Ramos (cell line): ENCODE data around the gene RPS6KA2.

Experiments used
- in situ Hi-C: fragments of 300-500 bp; cut with MboI; formaldehyde crosslinking; loops from one replicate; pipeline ENCODE4 v1.14.3; 2022; ENCODE audit warnings: low sequenced_read_pairs; ENCODE audit not compliant: unreplicated experiment

RPS6KA2 gene

DNA sequence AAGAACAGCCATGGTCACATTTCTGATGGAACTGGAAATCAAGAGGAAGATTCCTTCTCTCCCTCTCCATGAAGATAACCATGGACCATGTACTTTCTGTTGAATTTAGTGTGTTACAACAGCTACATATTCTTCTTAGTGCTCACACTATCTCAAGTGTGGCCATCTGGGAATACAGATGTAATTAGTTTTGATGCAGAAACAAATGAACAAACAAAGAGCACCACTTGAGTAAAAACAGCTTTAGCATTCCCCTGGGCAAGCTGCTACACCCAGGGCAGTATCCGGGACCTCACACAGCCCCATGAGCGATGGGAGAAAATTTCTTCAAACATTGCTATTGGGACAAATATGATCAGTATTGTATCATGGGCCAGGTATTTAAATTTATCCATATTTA is 115.7 kb downstream of the RPS6KA2 start:
- in situ Hi-C loops, result no loop called here

DNA sequence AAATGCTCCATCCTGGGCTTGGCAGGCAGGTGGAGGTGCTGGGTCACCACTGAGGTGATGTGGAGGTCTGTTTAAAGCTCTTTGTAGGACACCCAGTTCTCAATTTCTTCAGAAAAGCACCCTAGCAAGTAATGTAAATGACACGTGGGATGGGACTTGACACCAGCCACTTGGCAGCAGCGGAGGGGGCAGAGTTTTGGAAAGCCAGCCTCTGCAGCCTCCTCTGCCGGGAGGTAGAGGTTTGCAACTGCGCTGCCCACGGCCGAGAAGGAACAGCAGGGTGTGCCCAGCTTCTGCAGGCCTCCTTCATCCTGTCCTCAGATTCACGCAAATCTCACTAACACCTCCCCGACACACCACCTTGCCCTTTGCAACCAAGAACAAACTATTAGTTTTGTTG is 117.9 kb downstream of the RPS6KA2 start:
- in situ Hi-C loops, result no loop called here

DNA sequence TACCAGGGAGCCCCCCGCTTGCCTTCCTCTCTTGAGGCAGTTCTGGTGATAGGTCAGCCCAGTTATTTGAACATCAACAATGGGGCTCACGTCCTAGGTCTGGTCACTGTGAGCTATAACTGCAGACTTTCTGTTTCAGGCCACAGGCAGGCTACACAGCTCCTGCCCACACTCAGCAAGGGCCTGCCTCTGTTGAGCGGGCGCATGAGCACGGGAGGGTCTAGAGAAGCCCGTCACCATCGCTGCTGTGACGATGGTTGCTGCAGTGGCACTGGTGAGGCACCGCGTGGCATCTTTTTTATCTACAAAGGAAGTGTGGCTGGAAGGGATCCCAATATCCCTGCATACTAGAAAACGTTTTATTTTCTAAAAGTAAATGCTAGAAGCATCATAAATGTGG is 118.3 kb downstream of the RPS6KA2 start:
- in situ Hi-C loops, result no loop called here

DNA sequence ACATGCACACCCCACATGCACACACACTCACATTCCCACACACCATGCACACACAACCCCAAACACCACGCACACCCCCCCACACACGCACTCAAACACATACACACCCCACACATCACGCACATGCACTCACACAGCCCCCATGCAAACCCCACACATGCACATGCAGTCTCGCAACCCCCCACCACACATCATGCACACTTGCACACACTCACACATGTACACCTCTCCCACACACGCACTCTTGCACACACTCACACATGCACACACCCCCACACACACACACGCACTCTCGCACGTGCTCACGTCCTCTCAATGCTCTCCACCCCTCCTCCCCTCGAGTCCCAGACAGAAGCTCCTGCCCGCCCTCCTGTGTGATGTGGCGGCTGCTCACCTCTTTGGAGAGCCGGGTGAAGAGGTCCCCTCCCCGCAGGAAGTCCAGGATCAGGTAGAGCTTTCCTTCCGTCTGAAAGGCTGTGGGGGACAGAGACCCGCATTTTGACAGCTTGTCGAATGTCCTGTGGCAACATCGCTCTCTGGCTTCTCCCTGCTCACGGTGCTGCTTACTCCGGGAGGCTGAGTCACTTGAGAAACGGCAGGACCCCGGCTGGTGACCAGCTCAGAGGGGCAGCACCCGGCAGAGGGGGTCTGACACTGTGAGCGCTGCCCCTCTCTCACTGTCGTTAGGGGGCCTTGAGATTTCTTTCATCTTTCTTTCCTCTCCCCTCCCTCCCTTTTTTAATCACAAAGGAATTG is 119.1 kb downstream of the RPS6KA2 start:
- in situ Hi-C loops, result no loop called here

DNA sequence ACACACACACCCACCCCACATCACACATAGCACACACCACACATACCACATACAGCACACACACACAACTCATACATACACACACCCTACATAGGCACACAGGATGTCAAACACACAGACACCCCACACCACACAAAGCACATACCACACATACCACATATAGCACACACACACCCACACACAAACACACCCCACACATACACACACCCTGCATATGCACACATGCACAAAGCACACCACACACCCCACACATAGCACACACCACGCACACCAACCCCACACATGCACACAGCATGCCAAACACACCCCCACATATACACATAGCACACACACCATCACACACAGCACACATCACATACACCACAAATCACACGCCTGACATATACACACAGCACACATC is 119.7 kb downstream of the RPS6KA2 start:
- in situ Hi-C loops, result no loop called here

DNA sequence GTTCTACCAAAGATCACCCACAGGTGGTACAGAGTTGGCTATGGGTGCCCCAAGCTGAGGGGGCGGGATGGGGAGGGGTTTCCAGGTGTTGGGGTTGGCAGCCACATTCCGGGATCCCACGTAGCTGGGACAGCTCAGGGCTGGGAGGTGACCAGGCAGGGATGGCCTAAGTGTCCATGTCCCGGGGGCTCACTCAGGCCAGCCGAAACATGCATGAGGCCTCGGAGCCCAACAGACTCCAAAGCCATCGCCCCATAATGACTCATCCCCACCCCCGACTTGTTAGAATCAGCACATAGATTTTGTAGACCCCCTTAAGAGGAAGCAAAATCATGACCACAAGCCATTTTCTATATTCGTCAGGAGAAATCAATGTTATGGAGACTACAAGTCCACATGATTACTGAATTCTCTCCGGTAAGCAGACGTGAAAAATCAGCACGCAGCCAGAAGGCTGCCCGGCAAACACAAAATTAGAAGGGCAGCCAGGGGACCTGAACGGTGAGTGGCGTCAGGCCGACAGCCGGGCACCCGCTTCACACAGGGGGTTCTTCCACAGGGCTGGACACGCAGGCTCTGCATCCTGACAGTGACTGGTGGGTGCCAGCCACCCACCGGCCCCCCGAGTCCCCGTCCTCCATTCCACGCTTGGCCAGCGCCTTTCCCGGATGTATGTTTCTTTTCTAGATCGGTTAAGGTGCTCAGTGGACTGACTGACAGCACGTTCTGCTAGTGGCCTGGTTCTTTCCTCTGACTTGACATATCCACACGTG is 121.7 kb downstream of the RPS6KA2 start:
- in situ Hi-C loops, result no loop called here

DNA sequence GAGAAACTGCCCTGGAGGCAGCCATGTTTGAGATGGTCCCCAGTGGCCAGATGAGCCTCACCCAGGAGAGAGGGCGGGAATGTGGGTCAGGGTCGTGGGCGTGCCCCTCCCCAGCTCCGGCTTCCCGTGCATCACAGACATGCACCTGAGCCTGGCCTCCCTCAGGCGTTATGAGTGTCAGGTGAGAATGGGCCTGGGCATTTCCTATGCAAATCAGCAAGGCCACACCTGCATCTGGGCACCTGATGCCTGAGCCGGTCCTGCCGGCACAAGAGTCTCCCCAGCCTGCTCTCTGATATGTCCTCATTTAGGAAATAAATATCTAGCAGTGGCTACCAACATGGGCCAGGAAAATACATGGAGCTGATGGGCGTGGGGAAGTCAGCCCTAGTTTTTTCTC is 123.0 kb downstream of the RPS6KA2 start:
- in situ Hi-C loops, result no loop called here

DNA sequence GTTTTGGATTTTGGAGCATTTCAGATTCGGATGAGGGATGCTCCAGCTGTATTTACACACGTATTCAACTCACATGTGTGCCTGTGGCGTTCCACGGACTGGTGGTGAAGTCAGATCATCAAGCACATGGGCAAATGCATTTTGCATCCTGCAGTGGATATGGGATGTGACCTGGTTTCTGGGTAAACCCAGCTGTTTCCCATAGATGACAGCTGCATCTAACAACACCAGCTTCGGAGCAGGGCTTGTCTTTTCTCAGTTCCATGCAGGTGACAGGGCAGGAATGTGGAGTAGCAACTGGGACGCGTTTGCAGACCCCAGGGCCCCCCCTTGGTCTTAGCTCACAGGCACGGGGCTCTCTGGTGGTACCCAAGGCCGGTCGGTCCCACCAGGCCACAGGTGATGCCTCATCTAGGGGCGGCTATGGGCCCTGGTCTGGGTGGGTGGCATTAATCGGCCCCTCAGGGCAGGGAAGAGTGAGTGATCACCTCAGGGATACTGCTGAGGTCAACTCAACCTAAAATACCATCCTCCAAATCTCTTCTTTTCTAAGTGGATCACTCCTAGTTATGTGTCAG is 123.8 kb downstream of the RPS6KA2 start:
- in situ Hi-C loops, result no loop called here

DNA sequence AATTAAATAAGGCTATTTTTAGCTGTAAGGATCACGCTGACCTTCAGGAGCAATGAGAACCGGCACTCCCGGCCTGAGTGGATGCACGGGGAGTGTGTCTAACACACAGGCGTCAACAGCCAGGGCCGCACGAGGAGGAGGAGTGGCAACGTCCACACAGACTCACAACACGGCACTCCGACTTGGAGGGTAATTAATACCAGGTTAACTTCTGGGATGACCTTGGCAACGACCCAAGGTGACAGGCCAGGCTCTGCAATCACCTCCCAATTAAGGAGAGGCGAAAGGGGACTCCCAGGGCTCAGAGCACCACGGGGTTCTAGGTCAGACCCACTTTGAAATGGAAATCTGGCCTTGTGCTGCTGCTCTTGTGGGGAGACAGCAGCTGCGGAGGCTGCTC is 124.6 kb downstream of the RPS6KA2 start:
- in situ Hi-C loops, result no loop called here

DNA sequence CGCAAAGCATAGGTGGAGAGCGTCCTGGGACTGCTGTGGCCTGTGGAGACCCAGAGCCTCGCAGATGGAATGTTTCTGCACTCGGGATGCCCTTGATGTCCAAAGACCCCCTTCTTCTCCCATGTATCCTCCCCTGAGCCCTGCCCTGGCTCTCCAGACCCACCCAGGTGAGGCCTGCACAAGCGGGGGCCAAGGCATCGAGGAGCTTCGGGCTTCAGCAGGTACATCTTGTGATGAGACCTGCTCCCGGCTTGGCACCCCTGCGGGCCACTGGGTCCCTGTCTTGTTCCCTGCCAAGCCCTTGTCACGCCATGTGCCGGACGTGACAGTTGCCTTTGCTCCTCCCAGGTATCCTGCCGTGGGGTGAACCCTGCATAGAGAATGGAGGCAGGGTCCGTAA is 125.8 kb downstream of the RPS6KA2 start:
- in situ Hi-C loops, result no loop called here

DNA sequence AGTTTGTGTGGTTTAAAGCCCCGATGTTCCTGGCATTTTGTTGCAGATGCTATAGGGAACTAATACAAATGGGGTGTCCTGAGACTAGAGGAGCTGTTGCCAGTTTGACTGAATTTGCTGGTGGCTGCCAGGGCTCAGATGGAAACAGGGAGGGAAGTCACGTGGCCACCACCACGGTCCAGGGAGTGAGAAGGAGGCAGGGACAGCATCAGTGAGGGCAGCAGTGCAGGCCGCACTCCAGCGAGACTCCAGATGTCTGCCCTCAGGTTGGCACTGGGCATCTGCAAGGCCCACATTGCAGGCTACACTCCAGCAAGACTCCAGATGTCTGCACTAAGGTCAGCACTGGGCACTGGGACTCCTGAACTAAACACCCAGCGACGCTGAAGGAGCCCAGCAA is 126.8 kb downstream of the RPS6KA2 start:
- in situ Hi-C loops, result no loop called here

DNA sequence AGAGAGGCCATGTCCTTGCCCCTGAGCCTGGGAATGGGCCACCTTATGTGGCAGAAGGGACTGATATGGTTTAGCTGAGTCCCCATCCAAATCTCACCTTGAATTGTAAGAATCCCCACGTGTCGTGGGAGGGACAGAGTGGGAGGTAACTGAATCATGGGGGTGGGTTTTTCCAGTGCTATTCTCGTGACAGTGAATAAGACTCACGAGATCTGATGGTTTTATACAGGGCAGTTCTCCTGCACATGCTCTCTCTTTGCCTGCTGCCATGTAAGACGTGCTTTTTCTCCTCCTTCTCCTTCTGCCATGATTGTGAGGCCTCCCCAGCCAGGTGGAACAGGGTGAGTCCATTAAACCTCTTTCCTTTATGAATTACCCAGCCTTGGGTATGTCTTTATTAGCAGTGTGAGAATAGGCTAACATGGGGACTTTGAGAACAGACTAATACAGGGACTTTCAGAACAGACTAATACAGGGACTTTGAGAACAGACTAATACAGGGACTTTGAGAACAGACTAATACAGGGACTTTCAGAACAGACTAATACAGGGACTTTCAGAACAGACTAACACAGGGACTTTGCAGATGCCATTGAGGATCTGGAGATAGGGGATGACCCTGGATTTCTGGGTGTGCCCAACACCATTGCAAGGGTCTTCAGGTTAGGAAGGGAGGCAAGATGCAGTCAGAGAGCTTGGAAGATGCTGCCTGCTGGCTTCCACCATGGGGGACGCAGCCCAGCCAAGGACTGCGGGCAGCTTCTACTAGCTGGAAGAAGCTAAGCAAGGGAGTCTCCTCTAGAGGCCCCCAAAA is 127.5 kb downstream of the RPS6KA2 start:
- in situ Hi-C loops, result no loop called here

DNA sequence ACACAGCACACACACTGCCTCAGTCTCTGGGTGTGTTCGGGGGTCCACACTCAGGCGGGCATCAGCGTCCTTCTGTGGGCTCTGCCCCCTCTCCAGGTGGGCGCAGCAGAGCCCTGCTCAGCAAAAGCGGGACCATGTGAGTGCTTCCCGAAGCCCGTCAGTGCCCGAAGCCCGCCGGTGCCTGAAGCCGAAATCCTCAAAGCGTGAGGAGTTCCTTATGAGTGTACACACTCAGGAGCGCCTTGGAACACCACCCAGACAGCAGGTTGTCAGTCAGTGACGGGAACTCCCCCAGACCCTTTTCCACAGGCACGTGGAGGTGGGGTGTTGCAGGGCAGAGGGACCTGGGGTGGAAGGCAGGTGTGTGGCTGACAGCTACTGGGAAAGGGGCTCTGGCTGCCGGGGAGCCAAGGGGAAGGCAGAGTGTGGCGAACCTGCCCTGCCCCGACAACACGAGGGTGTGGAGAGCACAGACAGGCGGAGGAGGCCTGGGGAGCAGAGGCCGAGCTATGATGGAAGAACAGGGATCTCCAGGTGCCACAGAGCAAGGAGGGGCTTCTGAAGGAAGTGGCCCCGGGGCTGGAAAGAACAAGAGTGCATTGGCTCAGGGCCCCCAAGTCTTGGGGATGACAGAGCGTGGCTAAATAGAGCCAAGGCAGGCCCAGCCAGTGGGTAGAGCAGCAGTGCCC is 128.2 kb downstream of the RPS6KA2 start:
- in situ Hi-C loops, result no loop called here

DNA sequence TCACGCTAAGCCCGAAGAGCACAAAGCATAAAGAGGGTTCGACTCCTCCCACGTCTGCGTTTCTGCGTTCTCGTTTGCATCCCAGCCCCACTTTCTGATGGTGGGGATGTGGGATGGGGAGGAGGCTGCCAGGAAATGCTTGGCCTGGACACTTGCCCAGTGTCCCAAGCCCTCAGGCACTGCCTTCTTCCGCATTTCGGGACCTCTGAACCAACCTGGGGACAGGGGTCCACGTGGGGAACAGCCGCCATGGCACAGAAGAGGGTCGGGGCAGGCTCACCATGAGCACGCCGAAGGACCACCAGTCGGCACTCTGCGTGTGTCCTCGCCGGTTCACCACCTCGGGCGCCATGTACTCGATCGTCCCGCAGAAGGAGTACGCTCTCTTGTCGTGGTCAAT is 128.8 kb downstream of the RPS6KA2 start:
- in situ Hi-C loops, result no loop called here

DNA sequence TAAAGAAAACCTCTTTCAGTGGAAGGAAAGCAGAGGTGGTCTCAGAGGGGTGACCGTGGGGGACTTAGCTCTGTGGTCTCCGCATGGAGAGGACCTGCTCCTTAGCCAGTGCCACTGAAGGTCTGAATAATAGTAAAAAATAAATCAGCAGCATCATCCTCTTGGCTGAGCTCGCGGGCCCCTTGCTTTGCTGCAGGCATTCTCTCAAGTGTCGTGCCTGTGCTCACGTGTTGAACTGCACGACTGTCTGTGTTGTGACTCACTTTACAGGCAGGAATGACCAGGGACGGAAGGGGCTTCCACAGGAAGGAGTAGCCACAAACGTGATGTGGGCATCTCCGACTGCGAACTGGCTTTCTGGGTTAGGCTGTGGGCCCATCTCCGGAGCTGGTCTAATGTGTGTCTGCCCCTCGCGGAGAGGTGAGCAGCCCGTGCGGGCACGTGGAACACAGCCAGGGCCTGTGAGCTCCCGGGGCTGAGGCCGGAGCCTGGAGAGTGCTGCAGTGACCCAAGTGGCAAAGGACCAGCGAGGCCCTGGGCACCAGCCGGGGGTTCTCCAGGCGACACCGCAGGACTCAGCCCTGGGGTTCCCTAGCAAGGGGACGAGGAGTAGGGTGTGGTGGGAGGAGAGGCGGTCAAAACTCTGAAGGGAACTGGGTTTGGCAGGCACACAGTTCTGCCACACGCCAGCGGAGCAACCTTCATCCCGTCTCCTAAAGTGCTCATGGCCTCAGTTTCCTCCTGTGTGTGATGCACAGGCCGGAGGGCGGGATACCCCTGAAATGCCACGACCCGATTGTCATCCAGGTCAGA is 129.8 kb downstream of the RPS6KA2 start:
- in situ Hi-C loops, result no loop called here

DNA sequence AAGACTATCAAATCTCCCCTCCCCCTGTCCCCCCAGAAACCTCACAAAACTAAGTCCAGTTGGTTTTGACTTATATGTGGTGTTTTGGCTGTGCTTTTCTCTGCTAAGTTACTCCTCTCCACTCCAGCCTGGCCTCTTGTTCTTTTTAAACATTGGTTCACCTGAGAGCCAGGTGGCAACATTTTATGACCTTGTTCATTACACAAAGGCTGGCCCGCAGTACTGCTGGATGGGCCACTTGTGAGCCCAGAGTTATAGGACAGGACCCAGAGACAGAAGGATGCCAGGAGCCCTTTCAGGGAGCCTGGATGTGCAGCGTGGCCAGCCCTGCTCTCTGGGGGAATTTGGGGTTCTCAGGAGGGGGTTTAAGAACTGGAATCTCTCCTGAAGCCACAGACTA is 130.6 kb downstream of the RPS6KA2 start:
- in situ Hi-C loops, result no loop called here

DNA sequence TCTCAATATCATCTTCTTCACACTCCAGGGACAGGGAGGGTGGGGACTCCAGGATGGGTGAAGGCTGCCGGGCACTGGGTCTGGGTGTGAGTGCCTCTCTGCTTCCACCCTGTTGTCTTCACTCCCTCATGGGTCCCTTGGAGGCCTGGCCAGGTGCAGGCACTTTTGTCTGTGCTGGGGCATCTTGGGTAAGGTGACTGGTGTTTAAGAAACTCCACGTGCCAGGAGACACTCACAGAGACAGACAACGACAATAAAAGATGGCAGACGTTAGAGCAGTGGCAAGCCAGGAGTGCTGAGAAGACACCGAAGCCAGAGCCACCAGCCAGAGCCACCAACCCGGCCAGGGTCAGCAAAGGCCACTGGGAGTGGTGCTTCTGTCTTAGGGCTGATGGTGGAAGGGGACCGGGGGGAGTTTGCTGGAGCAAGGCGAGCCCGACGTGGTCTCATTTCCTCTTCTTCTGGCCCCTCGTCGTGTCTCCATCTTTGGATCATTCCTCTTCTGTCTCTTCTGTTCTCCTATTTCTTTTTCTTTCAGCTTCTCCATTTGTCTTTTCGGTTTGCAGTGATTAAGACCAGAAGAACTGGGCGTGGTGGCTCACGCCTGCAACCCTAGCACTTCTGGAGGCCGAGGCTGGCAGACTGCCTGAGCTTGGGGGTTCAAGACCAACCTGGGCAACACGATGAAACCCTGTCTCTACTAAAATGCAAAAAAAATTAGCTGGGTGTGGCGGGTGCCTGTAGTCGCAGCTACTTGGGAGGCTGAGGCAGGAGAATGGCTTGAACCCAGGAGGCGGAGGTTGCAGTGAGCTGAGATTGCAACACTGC is 131.3 kb downstream of the RPS6KA2 start:
- in situ Hi-C loops, result no loop called here

DNA sequence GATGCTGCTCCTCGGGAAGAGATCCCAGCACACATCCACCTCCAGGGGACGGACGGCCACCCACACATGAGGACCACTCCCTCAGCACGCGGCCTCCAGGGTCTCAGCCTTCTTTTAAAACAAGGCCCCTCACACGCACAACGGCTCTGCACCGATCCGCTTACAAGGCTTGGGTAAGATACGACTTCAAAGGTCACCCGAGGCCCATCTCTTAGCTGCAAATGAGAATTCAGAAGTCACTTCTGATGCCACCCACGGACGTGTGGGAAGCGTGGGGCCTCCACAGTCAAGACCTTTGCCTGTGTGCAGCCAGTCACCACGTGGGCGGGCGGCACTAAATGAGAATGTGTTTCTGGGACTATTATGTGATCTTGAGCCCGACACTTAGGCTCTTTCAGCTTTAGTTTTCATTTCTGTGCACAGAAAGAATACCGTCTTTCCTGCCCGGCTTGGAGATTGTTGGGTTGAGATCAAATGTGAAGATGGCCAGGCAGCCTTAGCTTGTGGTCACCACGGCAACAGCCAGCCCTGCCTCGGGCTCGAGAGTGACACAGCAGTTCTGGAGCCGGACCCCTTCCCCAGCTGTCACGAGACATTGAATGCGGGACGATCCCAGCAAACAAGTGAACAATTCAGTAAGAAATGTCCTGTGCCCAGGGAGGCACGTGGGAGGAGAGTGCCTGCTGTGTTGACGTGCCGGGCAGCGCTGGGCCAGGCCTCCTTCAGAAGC is 132.1 kb downstream of the RPS6KA2 start:
- in situ Hi-C loops, result no loop called here
